H1 (cell line): ENCODE results near the gene STYXL1. TPM values are rescaled to one million over a fixed set of nuclear protein-coding genes. Genes with fewer than 3 reads are reported as not detected.

Experiments
- CHD7 ChIP-seq: fragments of 300-600 bp; sonication (generic); IDR thresholded peaks from 2 replicates; pipeline ENCODE4 v1.7.1; 2012; ENCODE audit warnings: low read length, moderate library complexity, mild to moderate bottlenecking, inconsistent platforms; ENCODE audit not compliant: insufficient replicate concordance
- CTCF ChIP-seq, 3 experiments: IDR thresholded peaks; 1 replicate in 2 of 3; 2 replicates in 1 of 3; pipeline versions ENCODE4 v1.5.1 to v1.6.1; 2011; ENCODE audit warnings: low read length in 3 of 3, mild to moderate bottlenecking in 3 of 3, inconsistent platforms in 2 of 3, low read depth in 1 of 3, moderate library complexity in 1 of 3; ENCODE audit not compliant: insufficient read depth in 1 of 3; ENCODE audit errors: control extremely low read depth in 1 of 3
- HDAC2 ChIP-seq, 2 experiments: fragments of 300-600 bp in 1 of 2; sonication (generic) in 1 of 2; IDR thresholded peaks; 2 replicates each; pipeline ENCODE4 v1.6.1; 2011 to 2012; ENCODE audit warnings: low read depth in 2 of 2, low read length in 2 of 2, mild to moderate bottlenecking in 2 of 2, moderate library complexity in 2 of 2, borderline replicate concordance in 1 of 2, inconsistent platforms in 1 of 2
- MAX ChIP-seq: IDR thresholded peaks from 2 replicates; pipeline ENCODE4 v1.6.1; 2012; ENCODE audit warnings: inconsistent platforms
- POU5F1 ChIP-seq: IDR thresholded peaks from 2 replicates; pipeline ENCODE4 v1.6.1; 2011; ENCODE audit warnings: low read depth, mild to moderate bottlenecking, low read length, moderate library complexity
- SIN3A ChIP-seq, 2 experiments: IDR thresholded peaks in 1 of 2; conservative IDR thresholded peaks in 1 of 2; 2 replicates each; pipeline ENCODE4 v1.6.1; 2011 to 2012; ENCODE audit warnings: low read length in 2 of 2, improper control_type of control experiment in 1 of 2, low read depth in 1 of 2, mild to moderate bottlenecking in 1 of 2
- SP4 ChIP-seq: IDR thresholded peaks from 2 replicates; pipeline ENCODE4 v1.6.1; 2012; ENCODE audit warnings: low read length, inconsistent platforms
- polyA plus RNA-seq, 7 experiments: library from polyadenylated mRNA; depleted of rRNA in 3 of 7; stranded (reverse) in 5 of 7; unstranded in 2 of 7; fragments of >200 nt in 5 of 7; fragments of 200-250 nt in 2 of 7; gene quantifications; 1 replicate in 5 of 7; 2 replicates in 1 of 7; 4 replicates in 1 of 7; pipeline versions ENCODE4 v1.2.1 to v1.2.3, GENCODE V29; 2011 to 2013; ENCODE audit warnings: missing spikeins in 2 of 7, mixed read lengths in 2 of 7
- total RNA-seq: library from RNA; stranded (reverse); fragmentation: NEBNext Ultra II Directional; extraction: Animal tissue kit (Norgen Biotek cat#: 25700); gene quantifications from 2 replicates; pipeline ENCODE4 v1.2.1, GENCODE V29; 2021

Gene STYXL1
- total and polyA plus RNA-seq, 2 of the 8 experiments (the other 6 are each of a cell fraction or from before 2014, with no cell fraction given) = 32.3 to 53.9 TPM

GRCh38 chr7:76076995-76077394, 29.2 kb upstream of the STYXL1 start (continued):
- no peak for TF ChIP-seq CHD7
- TF ChIP-seq SIN3A (conservative IDR thresholded peaks at IDR 0.05 in 1 of 2, IDR thresholded peaks at IDR 0.05 in 1 of 2; ENCODE audit: low read depth in 1 of 2, low read length in 2 of 2) = no peak
- no peak for TF ChIP-seq CTCF (IDR thresholded peaks at IDR 0.05; ENCODE audit: control extremely low read depth in 1 of 3, insufficient read depth in 1 of 3, low read depth in 1 of 3, low read length in 3 of 3)
- TF ChIP-seq POU5F1 = no peak
- no peak for TF ChIP-seq SP4
- TF ChIP-seq MAX = no peak
- no peak for TF ChIP-seq HDAC2 (IDR thresholded peaks at IDR 0.05; ENCODE audit: borderline replicate concordance in 1 of 2, low read depth in 2 of 2, low read length in 2 of 2)
